Measurements from ENCODE around the gene FBXL17.

Gene FBXL17

DNA sequence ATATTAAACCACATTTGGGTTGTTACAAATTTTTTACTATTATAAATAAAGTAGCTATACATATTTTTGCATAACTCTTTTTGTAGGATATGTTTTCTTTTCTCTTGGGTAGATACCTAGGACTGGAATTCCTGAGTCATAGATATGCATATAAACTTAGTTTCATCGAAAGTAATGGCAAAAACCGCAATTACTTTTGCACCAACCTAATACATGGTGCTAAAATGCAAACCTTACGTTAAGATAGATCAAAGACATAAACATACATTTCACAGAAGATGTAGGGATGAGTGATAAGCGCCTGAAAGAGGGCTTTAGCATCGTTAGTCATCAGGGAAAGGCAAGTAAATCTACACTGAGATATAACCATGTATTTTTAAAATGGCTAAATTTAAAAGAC, 532.8 kb downstream of the FBXL17 start:
- Mint-ChIP-seq H3K27me3 (no peaks in the 10 kb centered on the region), H3K4me1 (no peaks in the 10 kb centered on the region), H3K27ac (no peak overlapping the region), H3K4me3 (no peak overlapping the region), H3K9me3 (peaks cover 0 to 4% of the 10 kb centered on the region in 2 donors)
- no peak for DNase-seq
- no peak for ATAC-seq

DNA sequence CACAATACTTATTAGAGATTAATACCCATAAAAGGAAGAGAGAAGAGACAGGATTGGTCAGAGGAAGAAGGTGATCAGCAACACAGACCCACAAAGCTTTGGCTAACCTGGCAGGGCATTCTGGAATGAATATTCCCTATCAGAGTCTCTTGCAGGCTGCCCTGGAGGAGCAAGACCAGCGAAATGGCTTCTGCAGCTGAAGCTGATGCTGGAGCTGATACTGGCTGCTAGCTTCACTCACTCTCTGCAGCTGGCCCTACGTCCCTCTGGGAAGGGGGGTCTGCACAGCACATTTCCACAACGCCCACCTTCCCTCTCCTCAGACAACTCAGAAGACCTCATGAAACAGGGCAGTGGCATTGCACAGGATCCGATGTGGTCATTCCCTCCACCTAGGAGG, 541.3 kb downstream of the FBXL17 start:
- peak overlapping the region in 1 of 2 donors; percentile 4 for H3K27ac Mint-ChIP-seq
- no peak overlapping the region for H3K4me3 Mint-ChIP-seq
- DNase-seq, result no peak
- peaks cover 0 to 4% of the 10 kb centered on the region in 2 donors for H3K9me3 Mint-ChIP-seq
- H3K27me3 Mint-ChIP-seq, result peaks cover 9% of the 10 kb centered on the region
- ATAC-seq, result no peak
- no peaks in the 10 kb centered on the region for H3K4me1 Mint-ChIP-seq

DNA sequence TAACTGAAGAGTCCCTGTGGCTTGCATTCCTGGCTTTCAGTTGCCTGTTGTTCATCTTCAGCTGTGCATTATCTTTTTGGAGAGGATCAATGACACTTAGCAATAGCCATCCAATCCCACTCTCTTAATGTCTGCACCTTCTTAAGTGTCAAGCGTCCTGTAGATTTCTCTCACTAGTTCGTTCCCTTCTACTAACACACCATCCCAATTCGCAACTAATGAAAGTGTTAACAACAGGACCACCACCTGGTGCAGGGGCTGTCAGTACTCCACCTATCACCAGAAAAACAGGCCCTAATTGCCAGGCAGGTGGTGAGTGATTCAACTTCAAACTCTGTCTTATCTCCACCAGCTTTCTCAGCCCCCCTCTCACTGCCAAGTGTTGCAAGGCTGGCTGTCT, 541.7 kb downstream of the FBXL17 start:
- no peak overlapping the region for H3K4me3 Mint-ChIP-seq
- H3K9me3 Mint-ChIP-seq, result no peaks in the 10 kb centered on the region
- no peaks in the 10 kb centered on the region for H3K4me1 Mint-ChIP-seq
- ATAC-seq (no peak), DNase-seq (no peak)
- H3K27ac Mint-ChIP-seq, result no peak overlapping the region
- peaks cover 9% of the 10 kb centered on the region for H3K27me3 Mint-ChIP-seq

DNA sequence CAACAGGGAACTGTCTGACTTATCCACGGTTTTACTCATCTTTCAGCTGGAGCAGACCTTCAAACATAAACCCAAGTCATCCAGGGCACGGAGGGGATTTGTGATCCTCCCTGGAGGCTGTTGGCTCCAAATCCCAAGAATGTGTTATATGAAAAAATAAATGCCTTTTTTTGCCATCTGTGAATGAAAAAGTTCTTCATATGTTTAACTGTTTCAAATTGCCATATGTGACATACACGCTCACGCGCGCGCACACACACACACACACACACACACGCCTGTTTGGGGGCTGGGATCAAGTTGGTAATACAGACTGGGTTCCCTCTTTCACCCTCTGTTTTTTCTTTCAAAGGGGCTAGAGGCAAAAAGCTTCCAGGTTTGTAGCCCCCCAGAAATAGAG, 546.8 kb downstream of the FBXL17 start:
- H3K9me3 Mint-ChIP-seq, result no peaks in the 10 kb centered on the region
- no peak overlapping the region for H3K27ac Mint-ChIP-seq
- H3K4me3 Mint-ChIP-seq, result no peak overlapping the region
- no peak for ATAC-seq
- H3K27me3 Mint-ChIP-seq, result no peaks in the 10 kb centered on the region
- DNase-seq, result no peak
- H3K4me1 Mint-ChIP-seq, result no peaks in the 10 kb centered on the region

DNA sequence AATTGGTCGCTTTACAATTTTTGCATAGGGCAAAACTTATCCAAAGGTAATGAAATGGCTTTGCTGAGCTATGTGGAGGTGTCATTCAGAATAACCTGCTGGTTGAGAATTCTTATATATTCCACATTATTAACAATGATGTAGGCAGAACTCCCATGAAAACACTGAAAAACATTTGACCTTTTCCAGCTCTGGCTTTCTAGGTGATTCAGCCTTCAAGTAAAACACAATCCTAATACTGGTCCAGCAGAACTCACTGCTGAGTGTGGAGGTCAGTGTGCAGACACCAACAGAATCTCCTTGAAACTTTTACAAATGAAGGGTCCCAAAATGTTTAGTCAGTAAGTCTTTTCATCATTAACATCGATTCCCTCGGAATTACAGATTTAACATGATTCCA, 549.2 kb downstream of the FBXL17 start:
- H3K27me3 Mint-ChIP-seq, result no peaks in the 10 kb centered on the region
- ATAC-seq (no peak), DNase-seq (no peak)
- H3K4me1 Mint-ChIP-seq, result no peaks in the 10 kb centered on the region
- H3K9me3 Mint-ChIP-seq, result no peaks in the 10 kb centered on the region
- no peak overlapping the region for H3K27ac Mint-ChIP-seq
- no peak overlapping the region for H3K4me3 Mint-ChIP-seq

DNA sequence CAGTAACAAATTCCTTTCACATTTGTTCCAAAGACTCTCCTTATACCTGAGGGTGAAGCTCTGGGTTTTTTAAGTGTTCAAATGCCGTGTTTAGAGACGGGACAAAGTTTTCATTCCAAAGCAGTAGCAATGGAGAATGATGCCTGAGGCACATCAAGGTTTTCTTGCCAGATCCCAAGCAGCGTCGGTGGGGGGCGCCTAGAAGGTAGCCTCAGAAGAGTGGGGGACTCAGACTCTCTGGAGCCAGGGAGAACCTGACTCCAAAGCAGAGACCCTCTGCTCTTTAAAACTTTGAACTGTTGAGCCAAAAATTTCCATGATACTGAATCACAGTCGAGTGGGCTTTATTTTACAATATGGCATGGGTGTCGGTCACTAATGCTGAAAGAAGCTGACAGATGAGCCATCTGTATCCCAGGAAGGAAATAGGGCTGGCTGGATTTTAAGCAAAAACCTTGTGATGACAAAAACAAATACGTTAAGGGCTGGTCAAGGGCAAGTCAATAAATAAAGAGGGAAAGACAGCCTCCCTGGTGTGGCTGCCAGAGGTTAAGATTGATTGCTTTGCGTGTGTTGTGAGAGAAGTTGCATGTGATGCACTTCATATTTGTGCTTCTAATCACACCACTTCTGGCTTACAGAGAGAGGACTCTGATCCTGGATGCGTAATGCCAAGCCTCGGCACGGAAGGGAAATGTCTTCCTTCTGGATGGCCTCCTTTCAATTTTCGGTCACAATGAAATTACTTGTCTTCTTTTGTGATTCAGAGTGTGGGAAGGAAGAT, 550.1 kb downstream of the FBXL17 start:
- H3K4me1 Mint-ChIP-seq, result no peaks in the 10 kb centered on the region
- DNase-seq (no peak), ATAC-seq (no peak)
- H3K9me3 Mint-ChIP-seq, result no peaks in the 10 kb centered on the region
- H3K27ac Mint-ChIP-seq, result no peak overlapping the region
- no peaks in the 10 kb centered on the region for H3K27me3 Mint-ChIP-seq
- H3K4me3 Mint-ChIP-seq, result no peak overlapping the region

DNA sequence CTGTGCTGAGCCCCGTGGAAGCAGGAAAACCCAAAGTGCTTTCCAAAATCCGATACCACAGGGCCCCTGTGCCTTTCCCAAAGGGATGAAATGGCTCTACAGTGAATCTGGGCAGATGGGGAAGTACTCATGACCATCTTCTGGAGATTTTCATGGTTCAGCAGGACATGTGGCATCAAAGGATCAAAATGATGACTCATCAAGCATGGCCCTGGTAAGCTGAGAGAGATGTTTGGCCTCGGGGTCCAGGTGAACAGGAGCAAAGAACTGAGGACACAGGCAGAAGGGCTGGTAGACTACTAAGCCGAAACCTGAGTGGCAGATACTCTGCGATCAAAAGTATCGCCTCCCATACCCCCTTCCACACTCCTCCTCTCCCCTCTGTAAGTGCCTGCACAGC, 551.1 kb downstream of the FBXL17 start:
- ATAC-seq (no peak), DNase-seq (no peak)
- Mint-ChIP-seq H3K9me3 (no peaks in the 10 kb centered on the region), H3K4me3 (no peak overlapping the region), H3K4me1 (no peaks in the 10 kb centered on the region), H3K27me3 (no peaks in the 10 kb centered on the region), H3K27ac (no peak overlapping the region)

DNA sequence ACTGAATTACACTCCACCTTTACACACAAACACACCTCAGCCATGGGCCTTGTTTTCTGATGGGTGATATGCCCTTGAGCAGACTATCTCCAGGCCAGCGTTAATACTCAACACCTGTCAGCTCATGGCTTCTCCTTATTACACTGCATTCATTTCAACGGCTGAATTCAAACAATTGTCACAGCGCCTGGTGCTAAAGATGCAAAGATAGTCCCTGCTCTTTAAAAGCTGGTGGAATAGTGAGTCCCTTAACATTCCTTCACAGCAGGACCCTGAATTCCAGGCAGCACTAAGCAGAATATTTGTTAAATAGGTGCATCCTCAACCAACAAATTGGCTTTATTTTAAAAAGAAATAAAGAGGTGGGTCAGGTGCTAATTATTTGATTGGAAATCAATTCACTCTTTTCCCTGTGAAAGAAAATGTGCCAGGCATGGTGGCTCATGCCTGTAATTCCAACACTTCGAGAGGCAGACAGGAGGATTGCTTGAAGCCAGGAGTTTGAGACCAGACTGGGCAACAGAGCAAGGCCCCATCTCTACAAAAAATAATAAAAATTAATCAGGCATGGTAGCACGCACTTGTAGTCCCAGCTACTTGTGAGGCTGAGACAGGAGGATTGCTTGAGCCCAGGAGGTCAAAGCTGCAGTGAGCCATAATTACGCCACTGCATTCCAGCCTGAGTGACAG, 555.4 kb downstream of the FBXL17 start:
- Mint-ChIP-seq H3K27ac (no peak overlapping the region), H3K4me3 (no peak overlapping the region), H3K27me3 (no peaks in the 10 kb centered on the region), H3K9me3 (peaks cover 0 to 16% of the 10 kb centered on the region in 2 donors), H3K4me1 (no peaks in the 10 kb centered on the region)
- ATAC-seq, result no peak
- no peak for DNase-seq

DNA sequence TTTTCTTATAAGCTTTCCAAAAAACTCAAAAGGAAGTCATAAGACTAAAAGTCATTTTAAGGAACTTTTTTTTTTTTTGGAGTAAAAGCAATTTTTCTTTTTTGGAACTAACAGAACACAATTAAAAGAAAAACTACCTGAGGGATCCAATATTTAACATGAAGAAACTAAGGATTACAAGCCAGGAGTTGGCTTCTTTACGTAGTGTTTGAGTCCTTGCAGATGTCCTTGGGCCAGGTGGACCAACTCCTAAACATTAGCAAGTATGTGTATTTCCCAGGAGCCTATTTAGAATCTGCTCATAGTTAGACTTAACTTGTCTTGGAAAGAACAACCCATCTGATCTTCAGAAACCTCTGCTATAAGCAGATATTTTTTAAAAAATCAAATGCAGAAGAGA, 557.1 kb downstream of the FBXL17 start:
- ATAC-seq (no peak), DNase-seq (no peak)
- H3K27me3 Mint-ChIP-seq, result no peaks in the 10 kb centered on the region
- no peak overlapping the region for H3K4me3 Mint-ChIP-seq
- peaks cover 0 to 16% of the 10 kb centered on the region in 2 donors for H3K9me3 Mint-ChIP-seq
- no peak overlapping the region for H3K27ac Mint-ChIP-seq
- no peaks in the 10 kb centered on the region for H3K4me1 Mint-ChIP-seq

DNA sequence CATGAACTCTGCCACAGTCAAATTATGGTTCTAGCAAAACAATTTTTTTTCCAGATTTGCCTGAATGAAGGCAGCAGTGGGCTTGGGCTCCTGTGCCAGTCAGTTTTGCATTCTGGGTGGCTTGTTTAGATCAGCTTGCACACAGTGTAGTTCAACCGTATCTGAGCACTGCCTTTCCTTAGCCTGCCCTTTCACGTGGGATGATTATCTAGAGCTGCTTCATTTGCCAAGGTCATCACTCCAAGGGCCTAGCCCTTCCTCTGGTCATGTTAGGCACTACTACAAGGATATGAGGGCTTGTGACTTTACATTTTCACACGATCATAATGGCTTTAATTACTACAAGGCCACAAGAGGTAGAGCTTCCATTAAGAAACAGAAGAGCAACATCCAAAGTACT, 560.6 kb downstream of the FBXL17 start:
- Mint-ChIP-seq H3K4me3 (no peak overlapping the region), H3K4me1 (no peaks in the 10 kb centered on the region), H3K9me3 (peaks cover 5 to 16% of the 10 kb centered on the region in 2 donors), H3K27me3 (no peaks in the 10 kb centered on the region), H3K27ac (no peak overlapping the region)
- ATAC-seq (no peak), DNase-seq (no peak)

DNA sequence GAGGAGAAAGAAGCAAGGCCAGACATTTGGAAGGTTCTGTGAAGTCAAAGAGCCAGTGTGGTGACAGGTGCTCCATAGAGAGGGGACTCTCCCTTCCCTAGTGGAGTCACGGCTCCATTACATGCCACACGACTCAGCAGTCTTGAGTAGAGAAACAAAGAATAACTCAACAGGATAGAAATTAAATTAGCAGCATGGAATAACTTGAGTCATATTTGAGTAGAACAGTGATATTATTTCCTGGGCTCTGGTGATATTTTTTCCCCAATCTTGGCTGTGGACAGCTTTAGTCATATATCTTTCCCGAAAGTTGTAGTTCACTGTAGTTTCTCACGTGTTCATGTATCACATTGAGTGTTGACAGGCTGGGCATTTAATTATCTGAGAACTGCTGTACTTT, 561.5 kb downstream of the FBXL17 start:
- no peak overlapping the region for H3K27ac Mint-ChIP-seq
- H3K4me1 Mint-ChIP-seq, result no peaks in the 10 kb centered on the region
- DNase-seq (no peak), ATAC-seq (no peak)
- no peak overlapping the region for H3K4me3 Mint-ChIP-seq
- H3K27me3 Mint-ChIP-seq, result no peaks in the 10 kb centered on the region
- H3K9me3 Mint-ChIP-seq, result peaks cover 5 to 16% of the 10 kb centered on the region in 2 donors

DNA sequence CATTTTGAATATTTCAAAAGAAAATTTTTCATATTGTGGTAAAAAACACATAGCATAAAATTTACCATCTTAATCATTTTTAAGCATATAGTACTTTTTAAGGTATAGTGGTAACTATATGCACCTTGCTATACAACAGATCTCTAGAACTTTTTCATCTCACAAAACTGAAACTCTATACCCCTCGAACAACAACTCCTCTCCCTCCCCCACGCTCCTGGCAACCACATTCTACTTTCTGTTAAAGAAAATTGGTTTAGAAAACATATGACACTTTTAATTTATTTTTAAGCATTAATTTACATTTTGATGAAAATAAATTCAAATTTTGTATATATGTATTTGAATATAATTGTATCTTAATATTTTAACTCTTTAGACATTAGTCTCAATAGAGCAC, 563.9 kb downstream of the FBXL17 start:
- Mint-ChIP-seq H3K9me3 (peaks cover 5 to 9% of the 10 kb centered on the region in 2 donors), H3K4me1 (no peaks in the 10 kb centered on the region), H3K27ac (no peak overlapping the region), H3K27me3 (no peaks in the 10 kb centered on the region), H3K4me3 (no peak overlapping the region)
- no peak for ATAC-seq
- no peak for DNase-seq

DNA sequence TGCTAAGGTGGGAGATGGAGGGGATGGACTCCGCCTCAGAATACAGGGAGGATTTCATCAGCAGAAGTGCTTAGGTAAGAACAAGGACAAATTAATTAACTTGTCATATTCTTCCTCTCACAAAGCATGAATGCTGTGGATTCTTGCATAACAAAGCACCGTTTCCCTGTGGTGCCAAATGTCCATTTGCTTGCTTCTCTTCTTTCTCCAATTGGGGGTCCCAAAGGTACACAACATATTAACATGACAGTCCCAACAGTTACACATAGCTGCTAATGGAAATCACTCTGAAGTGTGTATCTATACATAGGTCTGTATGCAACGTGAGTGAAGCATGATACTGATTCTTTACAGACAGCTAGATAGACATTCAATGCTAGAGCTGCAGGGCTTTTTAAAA, 564.5 kb downstream of the FBXL17 start:
- no peak overlapping the region for H3K4me3 Mint-ChIP-seq
- ATAC-seq (no peak), DNase-seq (no peak)
- no peaks in the 10 kb centered on the region for H3K4me1 Mint-ChIP-seq
- no peak overlapping the region for H3K27ac Mint-ChIP-seq
- no peaks in the 10 kb centered on the region for H3K27me3 Mint-ChIP-seq
- H3K9me3 Mint-ChIP-seq, result peaks cover 5 to 8% of the 10 kb centered on the region in 2 donors

DNA sequence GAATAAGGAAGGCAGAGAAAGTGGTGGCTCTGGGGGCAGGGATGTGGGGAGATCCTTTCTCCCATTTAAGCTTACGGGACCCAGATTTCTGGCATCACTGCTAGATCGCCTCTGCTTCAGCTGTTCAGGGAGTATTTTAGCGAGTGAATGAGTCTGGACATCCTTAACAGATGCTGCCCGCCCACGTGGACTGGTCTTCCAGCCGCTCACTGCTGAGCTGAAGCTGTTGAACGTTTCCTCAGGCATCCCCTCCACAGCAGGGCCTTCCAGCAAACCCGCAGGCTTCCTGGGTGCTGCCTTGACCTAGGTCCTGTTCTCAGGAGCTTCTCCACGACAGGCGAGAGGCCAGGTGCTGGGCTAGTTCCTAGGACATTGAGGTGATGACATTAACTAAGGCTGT, 566.8 kb downstream of the FBXL17 start:
- Mint-ChIP-seq H3K27me3 (no peaks in the 10 kb centered on the region), H3K4me1 (no peaks in the 10 kb centered on the region), H3K4me3 (no peak overlapping the region), H3K27ac (no peak overlapping the region), H3K9me3 (peaks cover 0 to 5% of the 10 kb centered on the region in 2 donors)
- ATAC-seq (no peak), DNase-seq (no peak)

DNA sequence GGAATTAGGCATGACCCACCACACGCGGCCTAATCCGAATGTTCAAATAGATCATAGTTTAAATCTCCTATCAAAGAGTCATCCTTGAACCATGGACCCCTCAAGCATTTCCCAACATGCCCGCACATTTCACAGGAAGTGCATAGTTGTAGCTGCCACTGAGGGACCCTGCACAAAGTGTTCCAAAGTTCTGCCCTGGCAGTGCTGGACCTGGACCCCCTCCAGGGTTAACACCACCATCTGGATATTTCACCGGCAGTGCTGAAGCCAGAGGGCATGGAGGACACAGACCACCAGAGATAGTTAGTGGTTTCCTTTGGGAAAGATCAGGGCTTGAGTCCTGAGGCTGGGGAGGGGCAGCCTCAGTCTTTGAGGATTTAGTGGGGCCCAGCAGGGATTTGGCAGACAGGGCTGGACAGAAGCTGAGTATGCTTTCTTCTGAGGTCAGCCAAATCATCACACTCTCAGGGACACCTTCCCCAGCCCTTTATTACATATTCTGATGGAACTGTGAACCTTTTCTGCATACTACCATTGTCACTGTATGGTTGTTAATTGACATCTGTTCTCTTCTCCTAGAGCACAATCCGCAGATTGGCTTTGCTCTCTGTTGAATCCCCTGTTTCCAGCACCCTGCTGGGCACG, 567.6 kb downstream of the FBXL17 start:
- no peak for ATAC-seq
- no peaks in the 10 kb centered on the region for H3K4me1 Mint-ChIP-seq
- DNase-seq, result no peak
- no peak overlapping the region for H3K27ac Mint-ChIP-seq
- H3K27me3 Mint-ChIP-seq, result no peaks in the 10 kb centered on the region
- H3K4me3 Mint-ChIP-seq, result no peak overlapping the region
- peaks cover 0 to 3% of the 10 kb centered on the region in 2 donors for H3K9me3 Mint-ChIP-seq

DNA sequence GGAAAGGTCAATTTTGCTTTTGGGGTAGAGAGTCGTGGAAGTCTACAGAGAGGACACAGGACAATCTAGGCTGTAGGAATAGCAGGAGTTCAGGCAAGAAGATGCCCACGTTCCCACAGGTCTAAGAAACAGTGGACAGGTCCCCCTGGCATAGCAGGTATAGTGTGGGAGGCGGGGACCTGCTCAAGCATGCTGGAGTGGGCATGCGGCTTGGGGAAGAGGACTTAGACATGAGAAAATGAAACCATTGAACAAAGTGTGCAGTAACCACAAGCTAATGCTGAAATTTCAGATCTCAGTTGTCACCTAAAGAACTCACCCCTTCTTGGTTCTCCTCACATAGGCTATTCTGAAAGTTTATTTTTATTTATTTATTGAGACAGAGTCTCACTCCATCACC, 568.3 kb downstream of the FBXL17 start:
- Mint-ChIP-seq H3K4me1 (no peaks in the 10 kb centered on the region), H3K4me3 (no peak overlapping the region), H3K9me3 (no peaks in the 10 kb centered on the region), H3K27me3 (no peaks in the 10 kb centered on the region), H3K27ac (peak overlapping the region in 1 of 2 donors; percentile 45)
- ATAC-seq, result no peak
- DNase-seq, result no peak
